Activated CD4-positive, alpha-beta T cell treated with anti-CD3 and anti-CD28 coated beads, Interleukin-2, amount 10 ng/mL, durations not matched to agents 7 days and 5 days (primary cell): ENCODE data around the gene SFR1. TPM values are rescaled to one million over a fixed set of nuclear protein-coding genes. Genes with fewer than 3 reads are reported as not detected.

Experiments used
- CTCF ChIA-PET: fragments of 350-600 bp; sonication (Branson Sonifier 250); formaldehyde crosslinking; loops from one replicate; lab custom pipeline; 2021; ENCODE audit warnings: antibody characterized with exemption; lab: Charles Lee
- POLR2A ChIA-PET: fragments of 350-600 bp; sonication (Branson Sonifier 250); formaldehyde crosslinking; loops from one replicate; lab custom pipeline; 2021; ENCODE audit warnings: antibody characterized with exemption; lab: Charles Lee
- DNase-seq: peaks from one replicate; pipeline ENCODE4 v3.0.0-alpha.2; 2020
- H3K27ac Mint-ChIP-seq: one replicate; pipeline ENCODE4 v1.8.0; 2021; ENCODE audit warnings: mild to moderate bottlenecking, moderate library complexity, mixed read lengths
- H3K27me3 Mint-ChIP-seq: one replicate; pipeline ENCODE4 v1.8.0; 2021; ENCODE audit warnings: mixed read lengths
- H3K36me3 Mint-ChIP-seq: one replicate; pipeline ENCODE4 v1.8.0; 2021; ENCODE audit warnings: low read depth, mixed read lengths
- H3K4me1 Mint-ChIP-seq: one replicate; pipeline ENCODE4 v1.8.0; 2021; ENCODE audit warnings: mixed read lengths
- H3K4me3 Mint-ChIP-seq: one replicate; pipeline ENCODE4 v1.8.0; 2021; ENCODE audit warnings: mild to moderate bottlenecking, moderate library complexity, mixed read lengths
- H3K9me3 Mint-ChIP-seq: one replicate; pipeline ENCODE4 v1.8.0; 2021; ENCODE audit warnings: mixed read lengths
- total RNA-seq, 2 experiments: library from RNA; stranded (reverse); gene quantifications; one replicate each; pipeline ENCODE4 v1.2.3, GENCODE V29; 2021

The SFR1 gene, protein sequence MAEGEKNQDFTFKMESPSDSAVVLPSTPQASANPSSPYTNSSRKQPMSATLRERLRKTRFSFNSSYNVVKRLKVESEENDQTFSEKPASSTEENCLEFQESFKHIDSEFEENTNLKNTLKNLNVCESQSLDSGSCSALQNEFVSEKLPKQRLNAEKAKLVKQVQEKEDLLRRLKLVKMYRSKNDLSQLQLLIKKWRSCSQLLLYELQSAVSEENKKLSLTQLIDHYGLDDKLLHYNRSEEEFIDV
- 10 to 100 TPM; 13.6 to 16.1 TPM for total RNA-seq

DNA sequence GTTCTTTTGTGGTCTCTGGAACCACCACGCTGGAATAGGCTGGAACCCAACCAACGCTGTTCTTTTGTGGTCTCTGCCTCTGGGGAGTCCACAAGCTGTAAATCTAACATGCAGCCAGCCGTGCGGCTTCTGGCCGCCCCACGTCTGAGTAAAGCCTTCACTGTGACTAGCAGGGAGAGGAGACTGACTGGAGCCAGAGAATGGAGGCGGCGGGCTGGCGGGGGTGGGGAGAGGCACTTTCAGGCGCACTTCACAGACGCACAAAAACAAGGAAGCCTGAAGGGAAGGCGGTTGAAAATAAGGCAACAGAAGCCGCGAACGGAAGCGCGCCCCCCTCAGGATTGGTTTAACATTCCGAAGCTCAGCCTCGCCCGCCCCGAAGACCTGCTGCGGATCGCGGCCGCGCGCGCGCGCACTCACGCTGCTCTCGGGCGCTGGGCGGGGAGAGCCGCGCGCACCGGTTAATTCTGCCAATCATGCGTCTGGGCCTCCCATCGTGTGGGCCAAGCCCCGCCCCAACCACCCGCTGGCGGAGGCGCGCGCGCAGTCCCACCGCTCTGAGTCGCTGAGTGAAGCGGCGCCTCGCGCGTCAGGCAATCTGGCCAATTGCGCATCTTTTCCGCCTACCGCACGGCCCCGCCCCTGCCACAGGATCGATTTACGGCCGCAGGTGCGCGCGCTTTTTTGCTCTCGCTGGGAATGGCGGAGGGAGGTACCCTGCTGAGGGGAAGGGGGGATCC, at the start of gene SFR1:
TSS of gene SFR1 (plus strand) at position 687 of the 740 bp plus-strand sequence. CDS start at position 700, 13 bp downstream.
- peak; percentile 99 for DNase-seq
- no peaks in the 10 kb centered on the region for H3K9me3 Mint-ChIP-seq
- CTCF ChIA-PET, result interaction anchor here (0.6 to 1.9 kb wide), 28 partner anchors 8 to 236 kb away, joined by 3 to 7 read pairs (median 4); no protein-coding TSS in a partner anchor
- H3K4me3 Mint-ChIP-seq, result peak within 1 kb of the TSS; percentile 94
- peaks cover 18% of the 10 kb centered on the region for H3K36me3 Mint-ChIP-seq
- peaks cover 7% of the 10 kb centered on the region for H3K27me3 Mint-ChIP-seq
- peaks cover 42% of the 10 kb centered on the region for H3K4me1 Mint-ChIP-seq
- H3K27ac Mint-ChIP-seq, result peak within 1 kb of the TSS; percentile 100
- POLR2A ChIA-PET, result interaction anchor here (1.0 to 1.7 kb wide), 2 partner anchors 200 to 232 kb away, joined by 5 read pairs; no protein-coding TSS in a partner anchor

DNA sequence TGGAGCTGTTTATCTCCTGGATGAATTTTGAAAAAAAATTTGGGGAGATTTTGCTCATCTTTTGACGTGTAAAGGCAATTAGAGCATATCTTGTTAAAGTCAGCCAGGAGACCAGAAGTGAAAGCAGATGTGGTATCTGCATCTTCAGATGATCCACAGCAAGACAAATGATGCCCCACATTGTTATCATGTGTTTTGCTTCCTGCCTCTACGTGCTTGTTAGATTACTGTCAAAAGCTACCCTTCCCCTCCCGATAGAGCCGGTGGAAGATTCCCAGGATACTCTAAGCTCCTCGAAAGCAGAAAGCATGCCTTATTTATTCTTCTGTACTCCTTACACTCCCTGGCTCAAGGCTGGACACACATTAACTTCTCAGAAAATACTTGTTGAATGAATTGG, 49.2 kb upstream of the SFR1 start:
- Mint-ChIP-seq H3K27me3 (peaks cover 4% of the 10 kb centered on the region), H3K27ac (no peak overlapping the region), H3K4me1 (no peaks in the 10 kb centered on the region), H3K9me3 (no peaks in the 10 kb centered on the region), H3K4me3 (no peak overlapping the region), H3K36me3 (no peaks in the 10 kb centered on the region)
- POLR2A ChIA-PET, result no interaction called here
- CTCF ChIA-PET, result interaction anchor here (1.6 to 2.2 kb wide), 2 partner anchors 9 kb away, joined by 5 to 7 read pairs; no protein-coding TSS in a partner anchor
- no peak for DNase-seq

DNA sequence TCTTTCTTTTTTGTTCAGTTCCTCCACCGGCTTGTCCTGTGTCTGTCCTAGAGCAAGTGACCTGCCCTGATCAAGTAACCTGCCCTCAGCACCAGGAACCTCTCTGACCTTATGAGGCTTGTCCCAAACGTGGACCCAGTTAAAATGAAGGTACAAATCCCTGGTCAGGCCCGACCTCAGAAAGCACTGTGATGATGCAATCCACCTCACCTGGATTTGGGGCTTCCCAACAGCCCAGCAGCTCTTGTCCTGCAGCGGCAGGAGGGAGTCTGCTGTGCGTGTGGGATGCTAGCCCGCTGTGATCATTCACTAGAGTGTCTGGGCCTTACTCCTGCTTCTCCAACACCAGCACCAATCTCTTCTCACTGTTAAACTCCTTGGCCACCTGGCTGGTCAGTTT, 47.5 kb upstream of the SFR1 start:
- Mint-ChIP-seq H3K27ac (no peak overlapping the region), H3K9me3 (no peaks in the 10 kb centered on the region), H3K4me1 (peaks cover 2% of the 10 kb centered on the region), H3K27me3 (peaks cover 4% of the 10 kb centered on the region), H3K4me3 (no peak overlapping the region), H3K36me3 (no peaks in the 10 kb centered on the region)
- POLR2A ChIA-PET, result no interaction called here
- CTCF ChIA-PET, result interaction anchor here (1.0 to 2.2 kb wide), 2 partner anchors 10 to 46 kb away, joined by 3 to 7 read pairs; no protein-coding TSS in a partner anchor
- DNase-seq, result no peak

DNA sequence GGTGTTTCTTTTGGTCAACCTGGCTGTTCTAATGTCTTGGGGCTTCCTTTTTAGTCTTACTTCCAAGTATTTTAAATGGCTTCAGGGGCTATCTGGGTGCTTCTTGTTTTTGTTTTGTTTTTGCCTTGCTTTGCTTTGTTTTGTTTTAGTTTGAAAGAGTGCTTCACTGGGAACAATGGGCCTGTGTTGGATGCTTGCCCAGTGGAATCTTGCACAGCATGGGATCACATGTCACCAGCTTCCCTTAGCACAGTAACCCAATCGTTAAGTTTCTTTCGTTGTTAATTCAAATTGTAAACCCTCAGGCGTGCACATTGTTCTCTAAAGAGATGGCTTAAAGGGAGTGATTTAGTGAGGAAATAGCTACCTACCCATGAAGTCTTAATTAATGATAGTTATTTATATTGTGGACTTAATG, 45.2 kb upstream of the SFR1 start:
- H3K4me1 Mint-ChIP-seq, result peaks cover 2% of the 10 kb centered on the region
- no peak overlapping the region for H3K4me3 Mint-ChIP-seq
- H3K27me3 Mint-ChIP-seq, result no peaks in the 10 kb centered on the region
- no peaks in the 10 kb centered on the region for H3K36me3 Mint-ChIP-seq
- no peak overlapping the region for H3K27ac Mint-ChIP-seq
- no peak for DNase-seq
- POLR2A ChIA-PET, result no interaction called here
- H3K9me3 Mint-ChIP-seq, result no peaks in the 10 kb centered on the region
- CTCF ChIA-PET, result no interaction called here

DNA sequence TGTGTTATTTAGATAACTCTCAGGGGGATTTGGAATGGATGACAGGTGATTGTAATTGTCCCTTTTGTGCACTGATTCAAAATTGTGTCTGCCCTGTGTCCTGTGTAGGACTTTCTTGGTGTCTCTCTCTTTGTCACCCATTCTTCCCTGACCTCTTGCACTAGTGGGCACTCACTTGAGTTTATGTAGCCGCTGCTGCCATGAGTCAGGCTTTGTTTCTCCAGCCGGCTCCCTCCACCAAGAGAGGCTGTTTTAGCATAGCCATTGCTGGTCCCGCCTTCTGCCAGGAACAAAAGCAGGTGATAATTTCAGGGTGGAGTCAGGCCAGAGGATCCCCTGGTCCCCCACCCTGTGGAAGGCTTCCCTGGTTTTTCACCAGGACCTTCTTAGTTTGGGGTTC, 44.7 kb upstream of the SFR1 start:
- ChIA-PET POLR2A (no interaction called here), CTCF (interaction anchor here (1.2 to 2.0 kb wide), 3 partner anchors 8 to 26 kb away, joined by 3 to 6 read pairs (median 5); no protein-coding TSS in a partner anchor)
- Mint-ChIP-seq H3K27me3 (no peaks in the 10 kb centered on the region), H3K4me3 (no peak overlapping the region), H3K27ac (no peak overlapping the region), H3K9me3 (no peaks in the 10 kb centered on the region), H3K4me1 (peaks cover 2% of the 10 kb centered on the region), H3K36me3 (no peaks in the 10 kb centered on the region)
- DNase-seq, result no peak

DNA sequence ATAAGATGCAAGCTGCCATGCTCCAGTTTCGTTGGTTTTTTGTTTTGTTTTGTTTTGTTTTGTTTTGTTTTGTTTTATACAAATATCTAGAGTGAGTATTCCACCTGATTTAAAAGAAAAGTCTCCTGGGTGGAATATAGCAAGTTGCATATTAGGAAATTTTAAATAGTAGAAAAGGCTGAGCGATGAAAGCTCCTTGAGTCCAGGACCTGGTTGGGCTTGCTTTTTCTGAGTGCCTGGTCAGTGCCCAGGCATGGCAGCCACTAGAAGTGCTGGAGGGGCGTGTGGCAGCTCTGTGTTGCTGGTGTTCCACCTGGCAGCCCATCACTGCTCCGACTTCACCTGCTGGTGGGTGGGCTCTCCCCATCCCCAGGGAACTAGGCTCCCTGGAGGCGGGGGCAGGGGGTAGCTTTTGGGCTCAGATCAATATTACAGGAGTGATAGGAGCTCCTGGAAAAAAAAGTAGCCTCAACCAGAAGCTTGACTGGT, 44.3 kb upstream of the SFR1 start:
- Mint-ChIP-seq H3K36me3 (no peaks in the 10 kb centered on the region), H3K9me3 (no peaks in the 10 kb centered on the region), H3K27ac (no peak overlapping the region), H3K4me3 (no peak overlapping the region), H3K4me1 (peaks cover 2% of the 10 kb centered on the region), H3K27me3 (no peaks in the 10 kb centered on the region)
- POLR2A ChIA-PET, result no interaction called here
- CTCF ChIA-PET, result interaction anchor here (1.2 to 2.0 kb wide), 3 partner anchors 8 to 27 kb away, joined by 3 to 6 read pairs (median 5); no protein-coding TSS in a partner anchor
- DNase-seq, result no peak

DNA sequence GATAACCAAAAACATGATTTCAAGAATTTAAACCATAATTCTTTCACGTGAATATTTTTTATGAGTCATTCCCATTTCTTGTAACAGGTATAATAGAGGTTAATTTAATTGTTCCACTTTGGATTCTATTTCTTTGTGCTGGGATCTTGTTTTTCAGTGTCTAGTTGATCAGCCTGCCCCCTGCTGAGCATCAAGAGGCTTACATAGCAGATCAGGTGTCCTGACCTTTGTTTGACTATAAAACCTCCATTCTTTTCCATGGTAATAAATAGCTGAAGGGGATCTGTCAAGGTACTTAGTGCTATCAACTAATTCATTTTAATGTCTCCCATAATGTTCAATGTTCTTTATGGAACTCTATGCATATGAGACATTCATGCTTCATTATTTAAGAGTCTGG, 41.2 kb upstream of the SFR1 start:
- ChIA-PET CTCF (interaction anchor here (1.3 to 1.8 kb wide), 2 partner anchors 8 to 193 kb away, joined by 4 to 5 read pairs; no protein-coding TSS in a partner anchor), POLR2A (no interaction called here)
- Mint-ChIP-seq H3K4me3 (no peak overlapping the region), H3K27me3 (no peaks in the 10 kb centered on the region), H3K4me1 (peaks cover 4% of the 10 kb centered on the region), H3K9me3 (no peaks in the 10 kb centered on the region), H3K36me3 (no peaks in the 10 kb centered on the region), H3K27ac (no peak overlapping the region)
- peak; percentile 22 for DNase-seq

DNA sequence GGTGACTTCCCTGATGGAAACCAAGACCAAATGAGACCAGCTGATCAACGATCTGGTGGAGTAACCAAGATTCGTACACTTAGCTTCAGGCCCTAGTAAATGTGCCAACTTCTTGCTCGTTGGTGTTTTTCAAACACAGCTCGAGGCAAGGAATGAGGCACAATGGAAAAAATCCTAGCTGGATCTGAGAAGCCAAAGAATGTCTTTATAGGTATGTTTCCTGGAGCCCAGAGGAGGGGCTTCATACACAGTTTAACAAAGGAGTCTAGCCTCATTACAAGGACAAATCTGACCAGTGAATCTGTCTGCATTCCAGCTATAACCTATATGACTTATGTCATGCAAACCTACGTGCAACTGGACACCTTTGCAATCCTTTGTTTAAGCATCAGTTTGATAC, 40.0 kb upstream of the SFR1 start:
- H3K4me1 Mint-ChIP-seq, result peaks cover 4% of the 10 kb centered on the region
- H3K27ac Mint-ChIP-seq, result no peak overlapping the region
- H3K27me3 Mint-ChIP-seq, result no peaks in the 10 kb centered on the region
- no peak overlapping the region for H3K4me3 Mint-ChIP-seq
- H3K36me3 Mint-ChIP-seq, result no peaks in the 10 kb centered on the region
- ChIA-PET CTCF (interaction anchor here (0.9 to 1.8 kb wide), 3 partner anchors 9 to 194 kb away, joined by 3 to 5 read pairs (median 4); no protein-coding TSS in a partner anchor), POLR2A (no interaction called here)
- DNase-seq, result no peak
- no peaks in the 10 kb centered on the region for H3K9me3 Mint-ChIP-seq

DNA sequence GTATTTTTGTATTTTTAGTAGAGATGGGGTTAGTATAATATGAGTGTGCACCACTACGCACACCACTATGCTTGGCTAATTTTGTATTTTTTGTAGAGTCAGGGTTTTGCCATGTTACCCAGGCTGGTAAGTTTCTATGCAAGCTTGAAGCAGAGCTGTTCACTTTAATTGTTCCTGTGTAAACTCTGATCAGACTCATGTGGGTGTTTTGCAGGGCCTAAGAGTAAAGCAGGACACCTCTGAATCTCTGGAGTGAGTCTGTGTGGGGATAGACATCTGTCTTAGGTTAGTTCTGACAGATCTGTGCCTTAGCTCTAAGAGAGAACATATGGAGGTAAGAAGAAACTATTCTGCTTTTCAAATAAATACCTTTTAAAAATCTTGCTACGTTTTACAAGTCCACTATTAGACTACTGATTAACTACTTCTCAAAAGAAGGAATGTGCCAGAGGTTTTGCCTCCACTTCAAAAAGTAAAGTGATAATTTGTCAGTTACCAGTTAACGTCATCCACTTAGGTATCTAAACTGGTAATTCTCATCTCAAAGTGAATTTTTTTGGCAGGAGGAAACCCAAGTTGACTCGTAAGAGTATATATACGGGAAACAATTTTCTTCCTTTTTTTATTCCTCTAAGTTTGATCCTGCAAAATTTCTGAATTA, 37.4 kb upstream of the SFR1 start:
- H3K27ac Mint-ChIP-seq, result no peak overlapping the region
- no peaks in the 10 kb centered on the region for H3K27me3 Mint-ChIP-seq
- H3K4me1 Mint-ChIP-seq, result peaks cover 1% of the 10 kb centered on the region
- H3K9me3 Mint-ChIP-seq, result no peaks in the 10 kb centered on the region
- no peaks in the 10 kb centered on the region for H3K36me3 Mint-ChIP-seq
- ChIA-PET CTCF (no interaction called here), POLR2A (no interaction called here)
- DNase-seq, result no peak
- no peak overlapping the region for H3K4me3 Mint-ChIP-seq

DNA sequence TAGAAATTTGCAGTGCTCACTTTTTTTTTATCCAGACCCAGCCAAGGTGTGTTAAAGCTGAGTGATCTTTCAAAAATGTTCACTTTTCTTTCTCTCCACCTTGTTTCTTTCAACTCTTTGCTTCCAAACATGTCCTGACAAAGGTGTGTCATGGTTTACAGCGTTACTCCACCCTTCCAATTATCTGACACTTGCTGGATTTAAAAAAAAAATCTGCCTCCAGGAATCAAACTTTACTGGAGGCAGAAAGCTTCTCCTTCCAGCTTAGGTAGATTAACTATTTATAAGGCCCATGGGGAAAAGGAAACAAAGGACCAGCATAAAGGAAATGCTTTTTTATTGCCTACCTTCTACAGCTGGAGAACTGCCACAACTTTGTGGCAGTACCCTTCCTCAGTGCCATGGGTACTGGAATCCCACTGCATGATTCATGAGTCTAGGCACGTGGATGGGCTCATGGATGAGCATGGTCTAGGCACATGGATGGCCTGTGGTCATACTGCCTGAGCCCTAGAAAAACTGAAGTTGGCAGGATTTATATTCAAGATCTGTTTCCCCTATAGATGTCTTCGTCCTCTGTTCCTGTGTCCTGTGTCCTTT, 36.1 kb upstream of the SFR1 start, which contains the start of gene COL17A1:
TSS of gene COL17A1 (minus strand) at position 80 of the 600 bp plus-strand sequence. CDS start 5,207 bp downstream, outside the sequence.
- CTCF ChIA-PET, result no interaction called here
- no peaks in the 10 kb centered on the region for H3K27me3 Mint-ChIP-seq
- H3K9me3 Mint-ChIP-seq, result no peaks in the 10 kb centered on the region
- H3K4me3 Mint-ChIP-seq, result no peak within 1 kb of the TSS
- peaks cover 1% of the 10 kb centered on the region for H3K4me1 Mint-ChIP-seq
- no peak for DNase-seq
- no peak within 1 kb of the TSS for H3K27ac Mint-ChIP-seq
- POLR2A ChIA-PET, result no interaction called here
- H3K36me3 Mint-ChIP-seq, result no peaks in the 10 kb centered on the region

DNA sequence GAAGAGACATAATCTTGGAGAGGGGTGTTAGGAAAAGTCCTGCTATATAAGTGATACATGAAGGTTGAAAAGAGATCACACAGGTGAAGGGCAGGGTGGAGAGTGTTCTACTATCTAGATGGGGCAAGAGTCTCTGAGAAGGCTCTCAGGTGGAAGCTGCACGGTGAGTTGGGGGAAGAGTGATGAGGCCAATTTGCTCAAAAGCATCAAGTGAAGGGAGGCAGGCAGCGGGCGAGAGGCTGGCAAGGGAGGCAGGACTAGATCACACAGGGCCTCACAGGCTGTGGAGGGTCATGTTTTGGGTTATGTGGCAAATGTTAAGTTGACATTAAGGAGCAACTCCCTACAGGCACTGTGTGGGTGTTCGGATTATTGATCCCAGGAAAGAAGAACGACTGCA, 33.7 kb upstream of the SFR1 start:
- ChIA-PET POLR2A (no interaction called here), CTCF (interaction anchor here (0.6 kb wide), 2 partner anchors 214 to 363 kb away, joined by 3 read pairs; no protein-coding TSS in a partner anchor)
- H3K9me3 Mint-ChIP-seq, result no peaks in the 10 kb centered on the region
- no peaks in the 10 kb centered on the region for H3K27me3 Mint-ChIP-seq
- DNase-seq, result no peak
- H3K27ac Mint-ChIP-seq, result no peak overlapping the region
- peaks cover 1% of the 10 kb centered on the region for H3K4me1 Mint-ChIP-seq
- H3K36me3 Mint-ChIP-seq, result no peaks in the 10 kb centered on the region
- H3K4me3 Mint-ChIP-seq, result no peak overlapping the region

DNA sequence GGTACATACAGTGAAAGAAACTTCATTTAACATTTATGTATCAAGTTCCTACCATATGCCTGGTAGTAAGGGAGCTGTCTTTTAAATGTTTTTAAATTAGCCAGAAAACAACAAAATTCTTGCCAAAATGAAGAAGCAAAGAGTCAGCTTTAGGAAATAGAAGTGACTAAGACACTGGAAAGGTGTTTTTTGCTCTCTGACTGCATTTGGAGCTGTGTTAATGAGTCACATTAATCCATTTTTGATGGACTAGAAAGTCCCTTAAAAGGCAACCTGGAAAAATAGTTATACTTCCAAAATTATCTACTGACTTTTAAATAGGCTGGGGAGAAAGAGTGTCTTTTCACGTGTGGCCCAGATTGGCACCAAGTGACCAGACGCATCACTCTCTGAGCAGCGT, 32.4 kb upstream of the SFR1 start:
- Mint-ChIP-seq H3K27me3 (no peaks in the 10 kb centered on the region), H3K27ac (no peak overlapping the region), H3K4me1 (peaks cover 1% of the 10 kb centered on the region), H3K9me3 (no peaks in the 10 kb centered on the region), H3K4me3 (no peak overlapping the region), H3K36me3 (no peaks in the 10 kb centered on the region)
- ChIA-PET POLR2A (no interaction called here), CTCF (interaction anchor here (1.7 kb wide), 1 partner anchor 12 kb away, joined by 5 read pairs; no protein-coding TSS in a partner anchor)
- no peak for DNase-seq
